ENCODE data around the gene CDK9.

DNA sequence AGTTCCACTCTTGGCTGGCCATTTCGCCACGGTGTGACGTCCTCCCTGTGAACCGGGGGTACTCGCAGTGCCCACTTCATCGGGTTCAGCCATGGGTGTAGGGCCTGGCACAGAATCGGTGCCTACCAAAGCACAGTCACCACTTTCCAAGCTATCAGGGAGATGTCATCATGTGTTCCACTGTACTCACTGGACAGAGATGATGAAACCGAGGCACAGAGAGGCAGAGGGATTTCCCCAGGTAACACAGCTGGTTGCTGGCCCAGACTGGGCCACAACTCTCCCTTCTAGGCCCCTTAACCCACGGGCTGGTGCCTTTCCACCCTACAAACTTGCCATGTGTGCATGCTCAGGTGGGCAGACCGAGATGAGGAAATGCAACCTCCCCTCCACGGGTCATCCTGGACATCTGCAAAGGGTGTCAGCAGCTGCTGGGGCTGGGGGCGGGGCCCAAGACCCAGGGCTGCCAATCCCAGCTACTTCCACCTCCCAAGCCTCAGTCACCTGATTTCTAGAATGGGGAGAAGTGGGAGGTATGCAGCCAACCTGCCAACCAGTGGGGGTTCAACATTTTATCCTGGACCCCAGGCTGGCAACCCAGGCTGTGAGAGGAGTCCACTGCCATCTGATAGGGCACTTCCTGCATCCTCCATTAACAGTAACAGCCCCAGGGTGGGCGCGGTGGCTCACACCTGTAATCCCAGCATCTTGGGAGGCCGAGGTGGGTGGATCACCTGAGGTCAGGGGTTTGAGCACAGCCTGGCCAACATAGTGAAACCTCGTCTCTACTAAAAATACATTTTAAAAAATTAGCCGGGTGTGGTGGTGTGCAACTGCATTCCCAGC lies 6.5 kb upstream of the CDK9 start:
- TF ChIP-seq, protein P1, sequence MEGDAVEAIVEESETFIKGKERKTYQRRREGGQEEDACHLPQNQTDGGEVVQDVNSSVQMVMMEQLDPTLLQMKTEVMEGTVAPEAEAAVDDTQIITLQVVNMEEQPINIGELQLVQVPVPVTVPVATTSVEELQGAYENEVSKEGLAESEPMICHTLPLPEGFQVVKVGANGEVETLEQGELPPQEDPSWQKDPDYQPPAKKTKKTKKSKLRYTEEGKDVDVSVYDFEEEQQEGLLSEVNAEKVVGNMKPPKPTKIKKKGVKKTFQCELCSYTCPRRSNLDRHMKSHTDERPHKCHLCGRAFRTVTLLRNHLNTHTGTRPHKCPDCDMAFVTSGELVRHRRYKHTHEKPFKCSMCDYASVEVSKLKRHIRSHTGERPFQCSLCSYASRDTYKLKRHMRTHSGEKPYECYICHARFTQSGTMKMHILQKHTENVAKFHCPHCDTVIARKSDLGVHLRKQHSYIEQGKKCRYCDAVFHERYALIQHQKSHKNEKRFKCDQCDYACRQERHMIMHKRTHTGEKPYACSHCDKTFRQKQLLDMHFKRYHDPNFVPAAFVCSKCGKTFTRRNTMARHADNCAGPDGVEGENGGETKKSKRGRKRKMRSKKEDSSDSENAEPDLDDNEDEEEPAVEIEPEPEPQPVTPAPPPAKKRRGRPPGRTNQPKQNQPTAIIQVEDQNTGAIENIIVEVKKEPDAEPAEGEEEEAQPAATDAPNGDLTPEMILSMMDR (IDR thresholded peaks at IDR 0.05) = no peak
- TF ChIP-seq POLR2A (IDR thresholded peaks at IDR 0.05) (no peak), EP300 (IDR thresholded peaks at IDR 0.05) (no peak)

Data from tibial nerve (tissue), 4 donors.